H1 (cell line): ENCODE measurements around the gene APLP2. TPM values are rescaled to one million over a fixed set of nuclear protein-coding genes. Genes with fewer than 3 reads are reported as not detected.
A peak's percentile ranks its signal among the peaks of the same experiment; 100 is the strongest.

Source experiments
- ASH2L ChIP-seq: fragments of 200-600, 300-600 bp; sonication (generic); IDR thresholded peaks from one replicate; pipeline ENCODE4 v1.7.1; 2017; ENCODE audit warnings: low read length
- BACH1 ChIP-seq: IDR thresholded peaks from 2 replicates; pipeline ENCODE4 v1.6.1; 2012; ENCODE audit warnings: low read length, improper control_type of control experiment
- CBX8 ChIP-seq: fragments of 300-800, 300-1000 bp; sonication (generic); IDR thresholded peaks from 2 replicates; pipeline ENCODE4 v1.7.1; 2016; ENCODE audit warnings: low read depth, low read length, borderline replicate concordance
- EGR1 ChIP-seq: IDR thresholded peaks from 2 replicates; pipeline ENCODE4 v1.6.1; 2011; ENCODE audit warnings: low read depth, low read length, borderline replicate concordance
- EZH2 ChIP-seq: fragments of 200-600 bp; sonication (generic); IDR thresholded peaks from 2 replicates; pipeline ENCODE4 v1.7.1; 2012; ENCODE audit warnings: low read depth, mild to moderate bottlenecking, moderate library complexity, low read length, inconsistent platforms; ENCODE audit not compliant: severe bottlenecking
- GABPA ChIP-seq: IDR thresholded peaks from 2 replicates; pipeline ENCODE4 v1.6.1; 2011; ENCODE audit warnings: mild to moderate bottlenecking, low read length, moderate library complexity, borderline replicate concordance; ENCODE audit not compliant: insufficient read depth
- GTF2F1 ChIP-seq: IDR thresholded peaks from 2 replicates; pipeline ENCODE4 v1.6.1; 2012; ENCODE audit warnings: low read depth, low read length, improper control_type of control experiment, borderline replicate concordance
- HDAC2 ChIP-seq, 2 experiments: fragments of 300-600 bp in 1 of 2; sonication (generic) in 1 of 2; IDR thresholded peaks; 2 replicates each; pipeline ENCODE4 v1.6.1; 2011 to 2012; ENCODE audit warnings: low read depth in 2 of 2, low read length in 2 of 2, mild to moderate bottlenecking in 2 of 2, moderate library complexity in 2 of 2, borderline replicate concordance in 1 of 2, inconsistent platforms in 1 of 2
- JUN ChIP-seq: IDR thresholded peaks from 2 replicates; pipeline ENCODE4 v1.6.1; 2011; ENCODE audit warnings: low read depth, mild to moderate bottlenecking, improper control_type of control experiment, low read length
- MAX ChIP-seq: IDR thresholded peaks from 2 replicates; pipeline ENCODE4 v1.6.1; 2012; ENCODE audit warnings: inconsistent platforms
- NRF1 ChIP-seq: IDR thresholded peaks from 2 replicates; pipeline ENCODE4 v1.6.1; 2011; ENCODE audit warnings: mild to moderate bottlenecking, low read depth, low read length, improper control_type of control experiment
- PHF8 ChIP-seq: fragments of 200-600 bp; sonication (generic); conservative IDR thresholded peaks from 2 replicates; pipeline ENCODE4 v1.7.1; 2012; ENCODE audit warnings: low read depth, mild to moderate bottlenecking, inconsistent platforms, low read length, moderate library complexity
- POLR2A ChIP-seq, 2 experiments: IDR thresholded peaks; 1 replicate in 1 of 2; 2 replicates in 1 of 2; pipeline ENCODE4 v1.6.1; 2011; ENCODE audit warnings: low read depth in 2 of 2, low read length in 2 of 2, mild to moderate bottlenecking in 2 of 2; ENCODE audit errors: control extremely low read depth in 1 of 2
- RAD21 ChIP-seq, 2 experiments: IDR thresholded peaks in 1 of 2; conservative IDR thresholded peaks in 1 of 2; 2 replicates each; pipeline ENCODE4 v1.6.1; 2011; ENCODE audit warnings: low read depth in 2 of 2, low read length in 2 of 2, improper control_type of control experiment in 1 of 2, inconsistent platforms in 1 of 2, mild to moderate bottlenecking in 1 of 2, moderate library complexity in 1 of 2
- RBBP5 ChIP-seq: IDR thresholded peaks from 2 replicates; pipeline ENCODE4 v1.7.1; 2012; ENCODE audit warnings: low read depth, mild to moderate bottlenecking, inconsistent platforms, low read length, moderate library complexity, borderline replicate concordance
- RFX5 ChIP-seq: IDR thresholded peaks from 2 replicates; pipeline ENCODE4 v1.6.1; 2011; ENCODE audit warnings: low read depth, low read length, improper control_type of control experiment, borderline replicate concordance
- RNF2 ChIP-seq: fragments of 200-900, 300-1000 bp; sonication (generic); IDR thresholded peaks from 2 replicates; pipeline ENCODE4 v1.7.1; 2016; ENCODE audit warnings: borderline replicate concordance, low read depth, mild to moderate bottlenecking, antibody characterized with exemption, low read length; ENCODE audit not compliant: poor library complexity, severe bottlenecking; ENCODE audit errors: missing control alignments
- SIN3A ChIP-seq, 2 experiments: IDR thresholded peaks in 1 of 2; conservative IDR thresholded peaks in 1 of 2; 2 replicates each; pipeline ENCODE4 v1.6.1; 2011 to 2012; ENCODE audit warnings: low read length in 2 of 2, improper control_type of control experiment in 1 of 2, low read depth in 1 of 2, mild to moderate bottlenecking in 1 of 2
- SIX5 ChIP-seq: IDR thresholded peaks from 2 replicates; pipeline ENCODE4 v1.6.1; 2011; ENCODE audit warnings: mild to moderate bottlenecking, low read depth, low read length
- SP2 ChIP-seq: IDR thresholded peaks from 2 replicates; pipeline ENCODE4 v1.6.1; 2012; ENCODE audit warnings: mild to moderate bottlenecking, low read length, inconsistent platforms
- TAF7 ChIP-seq: optimal IDR thresholded peaks from 2 replicates; pipeline ENCODE3; 2011; ENCODE audit warnings: low read depth, mild to moderate bottlenecking, inconsistent platforms, low read length, moderate library complexity, borderline replicate concordance
- TBP ChIP-seq: IDR thresholded peaks from 2 replicates; pipeline ENCODE4 v1.6.1; 2011; ENCODE audit warnings: low read depth, low read length, improper control_type of control experiment
- polyA plus RNA-seq, 7 experiments: library from polyadenylated mRNA; depleted of rRNA in 3 of 7; stranded (reverse) in 5 of 7; unstranded in 2 of 7; fragments of >200 nt in 5 of 7; fragments of 200-250 nt in 2 of 7; gene quantifications; 1 replicate in 5 of 7; 2 replicates in 1 of 7; 4 replicates in 1 of 7; pipeline versions ENCODE4 v1.2.1 to v1.2.3, GENCODE V29; 2011 to 2013; ENCODE audit warnings: missing spikeins in 2 of 7, mixed read lengths in 2 of 7
- total RNA-seq: library from RNA; stranded (reverse); fragmentation: NEBNext Ultra II Directional; extraction: Animal tissue kit (Norgen Biotek cat#: 25700); gene quantifications from 2 replicates; pipeline ENCODE4 v1.2.1, GENCODE V29; 2021

APLP2 gene
- total and polyA plus RNA-seq, 2 of the 8 experiments (the other 6 are each of a cell fraction or from before 2014, with no cell fraction given), result 222 to 315 TPM

GRCh38 chr11:130159657-130160497 is 90.2 kb downstream of the APLP2 start, which contains the start of gene ST14 (continued):
- no peak for TF ChIP-seq SIN3A (conservative IDR thresholded peaks at IDR 0.05 in 1 of 2, IDR thresholded peaks at IDR 0.05 in 1 of 2; ENCODE audit: low read depth in 1 of 2, low read length in 2 of 2)
- peak; percentile 32 for TF ChIP-seq ASH2L
- TF ChIP-seq EGR1, result peak; percentile 48
- TF ChIP-seq SIX5, result no peak
- no peak for TF ChIP-seq RAD21 (IDR thresholded peaks at IDR 0.05 in 1 of 2, conservative IDR thresholded peaks at IDR 0.05 in 1 of 2; ENCODE audit: low read depth in 2 of 2, low read length in 2 of 2)
- no peak for TF ChIP-seq CBX8
- no peak for TF ChIP-seq JUN
- no peak for TF ChIP-seq TAF7
- no peak for TF ChIP-seq GTF2F1
- no peak for TF ChIP-seq SP2
- TF ChIP-seq MAX, result peak; percentile 65
- TF ChIP-seq HDAC2 (IDR thresholded peaks at IDR 0.05; ENCODE audit: borderline replicate concordance in 1 of 2, low read depth in 2 of 2, low read length in 2 of 2), result no peak
- peak; percentile 58 for TF ChIP-seq RBBP5
- peak; percentile 19 for TF ChIP-seq RNF2
- TF ChIP-seq BACH1, result no peak
- TF ChIP-seq RFX5, result no peak
- TF ChIP-seq NRF1, result no peak
- no peak for TF ChIP-seq TBP
- TF ChIP-seq EZH2, result peak; percentile 67
- no peak for TF ChIP-seq POLR2A (IDR thresholded peaks at IDR 0.05; ENCODE audit: control extremely low read depth in 1 of 2, low read depth in 2 of 2, low read length in 2 of 2)
- 0 out of 2 replicates have a peak, but pooled peaks have one; percentile 29 for TF ChIP-seq PHF8
- TF ChIP-seq GABPA, result 0 out of 2 replicates have a peak, but pooled peaks have one; percentile 30
